NB4 (cell line): ENCODE measurements around the gene NAGA.

Experiments
- DNase-seq: peaks from one replicate; pipeline ENCODE4 v3.0.0; 2010; ENCODE audit warnings: low read depth
- H3K4me3 ChIP-seq: one replicate; pipeline ENCODE4 v1.5.1; 2011; ENCODE audit warnings: mild to moderate bottlenecking, low read depth, low read length, moderate library complexity
- MYC ChIP-seq: IDR thresholded peaks from 2 replicates; pipeline ENCODE4 v1.6.1; 2011; ENCODE audit warnings: low read depth, low read length
- POLR2A ChIP-seq: IDR thresholded peaks from 2 replicates; pipeline ENCODE4 v1.6.1; 2011; ENCODE audit warnings: mild to moderate bottlenecking; ENCODE audit not compliant: insufficient read length; ENCODE audit errors: extremely low read depth
- TF ChIP-seq, protein P1 (sequence below): IDR thresholded peaks from 2 replicates; pipeline ENCODE4 v1.6.1; 2011; ENCODE audit warnings: low read depth, low read length
- TF ChIP-seq, protein P2 (sequence below): IDR thresholded peaks from one replicate; pipeline ENCODE4 v1.5.1; 2012; ENCODE audit warnings: low read depth, low read length

Gene NAGA

DNA sequence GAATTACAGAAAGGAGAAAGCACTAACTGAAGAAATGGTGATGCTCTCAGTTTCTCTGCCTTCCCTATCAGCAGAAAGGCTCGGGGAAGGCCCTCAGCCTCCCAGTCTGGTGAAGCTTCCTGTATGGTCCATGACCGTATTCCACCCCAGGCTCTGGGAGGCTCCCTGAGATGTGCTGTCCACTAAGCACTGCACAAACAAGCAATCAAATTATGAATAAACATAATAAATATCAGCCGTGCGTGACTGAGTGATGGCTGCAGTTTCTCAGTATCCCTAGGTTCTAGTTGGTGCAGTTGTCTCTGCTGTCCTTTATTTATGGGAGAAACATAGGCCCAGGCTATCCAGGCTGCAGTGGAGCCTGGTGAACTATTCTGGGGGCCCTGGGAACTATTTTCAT lies 12.5 kb upstream of the NAGA start:
- DNase-seq = no peak
- H3K4me3 ChIP-seq = no peak overlapping the region
- TF ChIP-seq, protein P1, sequence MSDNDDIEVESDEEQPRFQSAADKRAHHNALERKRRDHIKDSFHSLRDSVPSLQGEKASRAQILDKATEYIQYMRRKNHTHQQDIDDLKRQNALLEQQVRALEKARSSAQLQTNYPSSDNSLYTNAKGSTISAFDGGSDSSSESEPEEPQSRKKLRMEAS = no peak
- TF ChIP-seq, protein P2, sequence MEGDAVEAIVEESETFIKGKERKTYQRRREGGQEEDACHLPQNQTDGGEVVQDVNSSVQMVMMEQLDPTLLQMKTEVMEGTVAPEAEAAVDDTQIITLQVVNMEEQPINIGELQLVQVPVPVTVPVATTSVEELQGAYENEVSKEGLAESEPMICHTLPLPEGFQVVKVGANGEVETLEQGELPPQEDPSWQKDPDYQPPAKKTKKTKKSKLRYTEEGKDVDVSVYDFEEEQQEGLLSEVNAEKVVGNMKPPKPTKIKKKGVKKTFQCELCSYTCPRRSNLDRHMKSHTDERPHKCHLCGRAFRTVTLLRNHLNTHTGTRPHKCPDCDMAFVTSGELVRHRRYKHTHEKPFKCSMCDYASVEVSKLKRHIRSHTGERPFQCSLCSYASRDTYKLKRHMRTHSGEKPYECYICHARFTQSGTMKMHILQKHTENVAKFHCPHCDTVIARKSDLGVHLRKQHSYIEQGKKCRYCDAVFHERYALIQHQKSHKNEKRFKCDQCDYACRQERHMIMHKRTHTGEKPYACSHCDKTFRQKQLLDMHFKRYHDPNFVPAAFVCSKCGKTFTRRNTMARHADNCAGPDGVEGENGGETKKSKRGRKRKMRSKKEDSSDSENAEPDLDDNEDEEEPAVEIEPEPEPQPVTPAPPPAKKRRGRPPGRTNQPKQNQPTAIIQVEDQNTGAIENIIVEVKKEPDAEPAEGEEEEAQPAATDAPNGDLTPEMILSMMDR = no peak
- TF ChIP-seq MYC = no peak
- TF ChIP-seq POLR2A = no peak

DNA sequence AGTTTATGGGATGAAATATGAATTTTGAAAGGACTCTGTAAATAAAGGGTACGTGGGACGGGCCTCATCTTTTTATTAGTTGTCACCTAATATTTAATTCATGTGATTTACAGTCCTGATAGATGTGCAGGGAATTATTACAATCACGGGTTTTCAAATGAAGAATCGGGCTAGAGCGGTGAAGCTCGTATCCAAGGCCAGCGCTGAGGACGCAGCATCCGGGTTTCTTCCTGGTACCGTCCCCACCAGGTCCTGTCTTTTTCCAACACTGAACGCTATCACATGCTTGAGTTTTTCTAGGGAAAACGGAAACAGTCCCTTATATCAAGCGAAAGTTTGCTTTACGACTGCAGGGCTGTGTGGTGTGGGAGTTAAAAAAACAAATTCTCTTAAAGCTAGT lies 9.7 kb upstream of the NAGA start:
- DNase-seq = peak; percentile 21
- TF ChIP-seq, protein P1 = no peak
- TF ChIP-seq, protein P2 = no peak
- no peak for TF ChIP-seq MYC
- TF ChIP-seq POLR2A = no peak
- peak overlapping the region; percentile 93 for H3K4me3 ChIP-seq

DNA sequence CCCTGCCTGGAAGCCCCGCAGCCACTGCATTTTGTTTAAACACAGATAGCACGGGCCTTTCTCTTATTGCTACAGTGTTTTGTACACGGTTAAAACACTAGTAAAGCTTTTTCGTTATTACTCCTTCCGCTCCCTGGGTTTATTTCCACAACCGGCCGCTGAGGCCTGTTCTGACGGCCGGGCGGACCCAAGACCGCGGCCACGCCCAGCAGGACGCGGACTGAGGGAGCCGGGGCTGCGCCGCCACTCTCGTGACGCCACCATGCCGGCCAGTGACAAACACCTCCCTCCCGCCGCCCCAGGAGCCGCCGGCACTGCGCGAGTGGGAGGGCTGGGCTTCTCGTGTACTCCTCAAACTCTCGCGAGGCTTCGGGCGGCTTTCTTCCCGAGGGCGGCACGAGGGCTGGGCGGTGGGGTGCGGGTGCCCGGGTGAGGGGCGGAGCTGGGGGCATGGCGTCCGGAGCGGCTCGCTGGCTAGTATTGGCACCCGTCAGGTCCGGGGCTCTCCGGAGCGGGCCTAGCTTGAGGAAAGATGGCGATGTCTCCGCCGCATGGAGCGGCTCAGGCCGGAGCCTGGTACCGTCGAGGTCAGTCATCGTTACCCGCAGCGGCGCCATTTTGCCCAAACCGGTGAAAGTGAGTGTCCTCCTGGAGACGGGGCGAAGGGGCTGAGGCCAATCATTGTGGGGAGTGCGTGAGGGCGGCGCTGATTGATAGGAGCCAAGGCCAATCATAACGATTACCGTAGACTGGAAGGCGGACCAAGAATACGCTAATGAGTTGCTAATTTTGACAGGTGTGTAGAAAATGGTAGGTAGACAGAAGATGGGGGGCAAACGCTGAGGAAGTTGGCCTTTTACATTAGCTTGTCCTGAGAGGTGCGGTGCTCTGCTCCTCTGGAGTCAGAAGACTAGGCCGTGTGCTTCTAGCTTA lies 9.0 kb upstream of the NAGA start, which contains the start of gene SMDT1:
Gene SMDT1, plus strand, starts transcription at position 382 of the 933 bp plus-strand sequence. Its CDS starts 69 bp downstream, at position 451.
- peak; percentile 55 for TF ChIP-seq MYC
- peak; percentile 59 for TF ChIP-seq POLR2A
- TF ChIP-seq, protein P1 = peak; percentile 65
- TF ChIP-seq, protein P2 = no peak
- H3K4me3 ChIP-seq = peak within 1 kb of the TSS; percentile 93
- peak; percentile 98 for DNase-seq

DNA sequence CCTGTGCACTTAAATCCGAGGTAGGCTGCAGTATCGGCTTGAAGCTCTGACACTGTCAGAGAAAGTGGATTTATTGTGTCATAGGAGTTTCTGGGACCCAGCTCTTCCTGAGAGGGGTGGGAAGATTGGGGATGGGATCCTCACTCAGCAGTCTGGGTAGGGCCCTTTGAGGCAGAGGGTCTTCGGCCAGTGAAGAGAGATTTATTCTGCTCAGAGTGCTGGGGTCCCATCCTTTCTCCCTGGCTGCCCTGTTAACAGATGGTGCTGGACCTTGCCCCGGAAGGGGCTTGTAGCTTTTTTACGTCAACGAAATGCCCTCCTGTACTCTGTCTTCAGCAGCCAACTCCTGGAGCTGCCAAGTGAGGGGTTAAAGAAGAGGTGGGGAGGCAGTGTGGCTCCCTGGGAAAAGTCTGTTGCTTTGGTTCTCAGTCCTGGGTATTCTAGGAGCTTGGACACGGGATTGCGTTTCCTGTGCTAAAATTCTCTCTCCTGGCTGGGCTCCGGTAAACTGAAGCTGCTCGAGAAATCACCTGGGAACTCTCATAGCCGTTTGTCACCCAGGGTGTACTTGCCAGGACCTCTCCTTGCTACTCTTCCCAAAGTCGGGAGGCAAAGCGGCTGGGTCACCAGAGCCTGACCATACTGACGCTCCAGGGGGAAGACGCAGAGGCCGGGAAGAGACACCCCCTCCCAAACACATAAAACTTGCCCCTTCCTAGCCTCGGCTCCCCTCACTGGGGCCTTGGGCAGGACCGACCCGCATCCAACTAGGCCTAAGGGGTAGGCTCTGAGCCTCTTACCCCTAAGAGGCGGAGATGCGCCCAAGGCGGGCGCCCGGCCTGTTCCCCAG lies 8.1 kb upstream of the NAGA start:
- DNase-seq = no peak
- TF ChIP-seq POLR2A (no peak), MYC (no peak)
- TF ChIP-seq, protein P1 = no peak
- TF ChIP-seq, protein P2 = no peak
- H3K4me3 ChIP-seq = peak overlapping the region; percentile 55

DNA sequence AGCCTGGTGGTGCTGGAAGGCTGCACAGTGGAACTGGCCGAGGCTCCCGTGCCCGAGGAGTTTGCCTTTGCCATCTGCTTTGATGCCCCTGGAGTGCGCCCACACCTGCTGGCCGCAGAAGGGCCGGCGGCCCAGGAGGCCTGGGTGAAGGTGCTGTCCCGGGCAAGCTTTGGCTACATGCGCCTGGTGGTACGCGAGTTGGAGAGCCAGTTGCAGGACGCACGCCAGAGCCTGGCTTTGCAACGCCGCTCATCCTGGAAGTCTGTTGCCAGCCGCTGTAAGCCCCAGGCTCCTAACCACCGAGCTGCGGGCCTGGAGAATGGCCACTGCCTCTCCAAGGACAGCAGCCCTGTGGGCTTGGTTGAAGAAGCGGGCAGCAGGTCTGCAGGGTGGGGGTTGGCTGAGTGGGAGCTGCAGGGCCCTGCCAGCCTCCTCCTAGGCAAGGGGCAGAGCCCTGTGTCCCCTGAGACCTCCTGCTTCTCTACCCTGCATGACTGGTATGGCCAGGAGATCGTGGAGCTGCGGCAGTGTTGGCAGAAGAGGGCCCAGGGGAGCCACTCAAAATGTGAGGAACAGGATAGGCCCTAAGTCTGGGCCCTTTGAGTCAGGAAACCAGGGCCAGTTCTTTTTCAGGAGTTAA lies 7.0 kb upstream of the NAGA start:
- H3K4me3 ChIP-seq = no peak overlapping the region
- TF ChIP-seq, protein P1 = no peak
- TF ChIP-seq MYC (no peak), POLR2A (no peak)
- TF ChIP-seq, protein P2 = no peak
- no peak for DNase-seq
